ENCODE data around the gene UGT2B11. TPM values are rescaled to one million over a fixed set of nuclear protein-coding genes. Genes with fewer than 3 reads are reported as not detected.
"Not testable (repeated sequence)": the region's sequence is repeated elsewhere in the genome, so short reads cannot be mapped to it uniquely, and the experiment has no call there.

The UGT2B11 gene
- total RNA-seq, result not detected
- polyA plus RNA-seq (ENCODE audit: insufficient read length in 6 of 6), result under 1 TPM in 2 of 6 donors, not detected in 4; 0.10 to 0.62 TPM
- long read RNA-seq, donor 1, result 0 reads
- long read RNA-seq, donor 2, result 0 reads
- long read RNA-seq, donor 3, result 0 reads
- long read RNA-seq, donor 4, result 0 reads
- long read RNA-seq, donor 5, result 0 reads
- long read RNA-seq, donor 6, result 0 reads
- long read RNA-seq, donor 7, result 0 reads
- long read RNA-seq, donor 8, result 0 reads
- long read RNA-seq, donor 9, result 0 reads
- long read RNA-seq, donor 10, result 0 reads
- long read RNA-seq, donor 11, result 0 reads
- long read RNA-seq, donor 12, result 0 reads

DNA sequence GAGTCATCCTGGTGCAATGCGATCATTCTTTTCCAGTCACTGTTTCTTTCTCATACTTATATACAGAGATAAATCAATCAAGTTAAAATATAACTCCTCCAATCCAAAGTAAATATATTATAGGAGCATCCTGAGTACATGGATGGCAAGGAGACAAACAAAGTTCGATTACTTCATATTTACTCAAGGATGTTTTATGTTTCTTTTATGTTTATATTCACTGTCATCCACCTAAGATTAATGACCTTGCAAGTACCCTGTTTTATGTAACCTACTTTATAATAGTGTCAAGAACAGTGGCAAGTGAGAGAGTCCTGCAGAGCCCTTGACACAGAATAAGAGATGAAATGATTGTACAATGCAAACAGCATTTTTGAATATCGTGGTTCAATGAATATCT is at the start of gene UGT2B11:
UGT2B11 (minus strand) TSS at position 33 of the 400 bp plus-strand sequence; CDS start at position 7, 26 bp downstream.
- no peak for ATAC-seq
- intact Hi-C loops (cut with DNase I), result no loop called here

DNA sequence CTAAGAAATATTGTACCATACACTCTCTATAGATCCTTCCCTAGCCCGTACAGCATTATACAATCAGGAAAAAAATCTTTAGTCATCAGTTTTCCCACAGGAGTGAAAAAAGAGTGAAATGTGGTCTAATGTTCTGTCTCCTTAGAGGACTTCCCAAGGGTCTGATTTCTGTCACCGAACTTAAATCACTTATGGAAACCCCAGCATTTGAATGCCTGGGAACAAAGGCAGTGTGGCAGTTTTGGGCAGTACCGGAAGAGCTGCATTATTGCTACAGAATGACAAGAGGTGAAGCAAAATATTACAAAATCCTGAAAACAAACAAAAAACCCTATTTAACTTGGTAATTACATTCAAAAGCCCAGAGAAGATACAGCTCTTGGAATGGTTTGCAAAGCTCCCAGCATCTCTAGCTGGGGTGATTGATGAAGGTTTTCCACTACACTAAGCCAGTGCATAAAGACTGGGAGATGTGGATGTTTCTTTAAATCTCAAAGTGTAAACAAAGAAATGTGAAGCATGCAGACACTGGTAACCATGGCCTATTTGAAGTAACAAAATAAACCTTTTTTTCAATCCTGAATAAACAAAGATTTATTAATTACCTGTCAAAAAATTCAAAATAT is 38.7 kb upstream of the UGT2B11 start:
- H3K27ac ChIP-seq; H3K4me1 ChIP-seq; H3K36me3 ChIP-seq; ATAC-seq; intact Hi-C loops (cut with DNase I); DNase-seq; H3K4me3 ChIP-seq; H3K27me3 ChIP-seq; H3K9me3 ChIP-seq: not testable (repeated sequence)

More for the DNA sequence above, at the start of gene UGT2B11:
- TF ChIP-seq, protein P1, sequence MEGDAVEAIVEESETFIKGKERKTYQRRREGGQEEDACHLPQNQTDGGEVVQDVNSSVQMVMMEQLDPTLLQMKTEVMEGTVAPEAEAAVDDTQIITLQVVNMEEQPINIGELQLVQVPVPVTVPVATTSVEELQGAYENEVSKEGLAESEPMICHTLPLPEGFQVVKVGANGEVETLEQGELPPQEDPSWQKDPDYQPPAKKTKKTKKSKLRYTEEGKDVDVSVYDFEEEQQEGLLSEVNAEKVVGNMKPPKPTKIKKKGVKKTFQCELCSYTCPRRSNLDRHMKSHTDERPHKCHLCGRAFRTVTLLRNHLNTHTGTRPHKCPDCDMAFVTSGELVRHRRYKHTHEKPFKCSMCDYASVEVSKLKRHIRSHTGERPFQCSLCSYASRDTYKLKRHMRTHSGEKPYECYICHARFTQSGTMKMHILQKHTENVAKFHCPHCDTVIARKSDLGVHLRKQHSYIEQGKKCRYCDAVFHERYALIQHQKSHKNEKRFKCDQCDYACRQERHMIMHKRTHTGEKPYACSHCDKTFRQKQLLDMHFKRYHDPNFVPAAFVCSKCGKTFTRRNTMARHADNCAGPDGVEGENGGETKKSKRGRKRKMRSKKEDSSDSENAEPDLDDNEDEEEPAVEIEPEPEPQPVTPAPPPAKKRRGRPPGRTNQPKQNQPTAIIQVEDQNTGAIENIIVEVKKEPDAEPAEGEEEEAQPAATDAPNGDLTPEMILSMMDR (IDR thresholded peaks at IDR 0.05), result no peak
- H3K9me3 ChIP-seq, result no peaks in the 10 kb centered on the region
- no peak within 1 kb of the TSS for H3K4me3 ChIP-seq
- H3K27me3 ChIP-seq, result no peaks in the 10 kb centered on the region
- H3K36me3 ChIP-seq, result peaks cover 0 to 3% of the 10 kb centered on the region in 2 donors
- no peak for DNase-seq
- no peaks in the 10 kb centered on the region for H3K4me1 ChIP-seq
- no peak within 1 kb of the TSS for H3K27ac ChIP-seq

DNA sequence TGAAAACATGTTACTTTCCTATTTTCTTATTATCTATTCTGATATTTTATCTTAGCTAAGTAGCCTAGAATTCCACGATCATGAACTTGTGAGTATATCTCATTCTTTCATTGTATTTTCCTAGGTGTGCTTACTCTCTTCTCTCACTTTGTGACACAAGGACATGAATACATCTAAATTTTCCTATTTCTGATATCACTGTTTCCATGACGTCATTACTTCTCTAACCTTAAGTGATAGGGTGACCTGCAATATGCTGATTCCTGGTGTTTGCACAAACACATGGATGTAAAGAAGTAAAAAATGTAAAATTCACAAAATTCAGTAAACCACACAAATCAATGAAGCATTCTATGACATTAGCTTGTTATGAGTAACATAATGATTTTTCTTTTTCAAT is 36.3 kb upstream of the UGT2B11 start:
- H3K4me1 ChIP-seq; H3K9me3 ChIP-seq; H3K27ac ChIP-seq; H3K36me3 ChIP-seq; DNase-seq; intact Hi-C loops (cut with DNase I); H3K27me3 ChIP-seq; H3K4me3 ChIP-seq; ATAC-seq: not testable (repeated sequence)

DNA sequence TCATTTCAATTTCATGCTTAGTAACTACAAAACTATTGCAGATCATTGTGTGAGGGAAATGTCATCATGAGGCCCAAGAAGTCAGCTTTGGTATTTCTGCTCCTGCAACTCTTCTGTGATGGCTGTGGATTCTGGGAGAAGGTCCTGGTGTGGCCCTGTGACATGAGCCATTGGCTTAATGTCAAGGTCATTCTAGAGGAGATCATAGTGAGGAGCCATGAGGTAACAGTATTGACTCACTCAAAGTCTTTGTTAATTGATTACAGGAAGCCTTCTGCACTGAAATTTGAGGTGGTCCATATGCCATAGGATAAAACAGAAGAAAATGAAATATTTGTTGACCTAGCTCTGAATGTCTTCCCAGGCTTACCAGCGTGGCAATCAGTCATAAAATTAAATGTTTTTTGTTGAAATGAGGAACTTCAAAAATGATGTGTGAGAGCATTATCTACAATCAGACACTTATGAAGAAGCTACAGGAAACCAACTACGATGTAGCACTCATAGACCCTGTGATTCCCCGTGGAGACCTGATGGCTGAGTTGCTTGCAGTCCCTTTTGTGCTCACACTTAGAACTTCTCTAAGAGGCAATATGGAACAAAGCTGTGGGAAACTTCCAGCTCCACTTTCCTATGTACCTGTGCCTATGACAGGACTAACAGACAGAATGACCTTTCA is 28.2 kb upstream of the UGT2B11 start:
- H3K9me3 ChIP-seq; H3K4me1 ChIP-seq; DNase-seq; ATAC-seq; H3K27ac ChIP-seq; H3K36me3 ChIP-seq; H3K4me3 ChIP-seq; intact Hi-C loops (cut with DNase I); H3K27me3 ChIP-seq: not testable (repeated sequence)

DNA sequence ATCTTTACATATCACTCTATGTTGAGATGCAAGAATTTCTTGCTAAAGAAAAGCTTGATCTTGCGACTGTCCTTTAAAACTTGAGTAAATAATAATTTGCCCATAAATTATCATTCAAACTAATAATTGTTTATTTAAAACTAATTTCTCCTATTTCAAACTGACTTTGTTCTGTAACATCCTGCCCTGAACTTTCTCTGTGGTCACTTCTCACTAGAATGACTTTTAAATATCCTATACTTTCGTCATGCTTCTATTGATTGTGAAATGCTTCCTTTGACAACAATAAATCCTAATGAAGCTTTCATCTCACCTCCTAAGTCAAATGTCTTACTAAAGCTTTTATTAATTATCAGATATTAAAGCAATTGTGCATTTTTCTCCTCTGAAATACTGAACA is 27.2 kb upstream of the UGT2B11 start:
- DNase-seq; H3K4me3 ChIP-seq; H3K27ac ChIP-seq; intact Hi-C loops (cut with DNase I); H3K27me3 ChIP-seq; H3K4me1 ChIP-seq; H3K36me3 ChIP-seq; H3K9me3 ChIP-seq; ATAC-seq: not testable (repeated sequence)

DNA sequence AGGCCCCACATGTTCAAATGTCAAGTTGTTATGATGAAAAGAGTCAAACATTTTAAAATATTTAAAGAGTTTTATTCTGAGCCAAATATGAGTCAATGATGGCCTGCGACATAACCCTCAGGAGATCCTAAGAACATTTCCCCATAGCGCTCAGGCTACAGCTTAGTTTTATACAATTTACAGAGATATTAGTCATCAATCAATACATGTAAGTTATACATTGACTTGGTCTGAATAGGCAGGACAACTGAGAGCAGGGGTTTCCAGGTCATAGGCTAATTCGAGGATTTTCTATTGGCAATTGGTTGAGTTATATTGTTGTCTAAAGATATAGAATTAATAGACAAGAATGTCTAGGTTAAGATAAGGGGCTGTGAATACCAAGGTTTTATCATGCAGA is 26.2 kb upstream of the UGT2B11 start:
- H3K9me3 ChIP-seq; H3K4me3 ChIP-seq; H3K27me3 ChIP-seq; DNase-seq; H3K27ac ChIP-seq; intact Hi-C loops (cut with DNase I); H3K4me1 ChIP-seq; ATAC-seq; H3K36me3 ChIP-seq: not testable (repeated sequence)

DNA sequence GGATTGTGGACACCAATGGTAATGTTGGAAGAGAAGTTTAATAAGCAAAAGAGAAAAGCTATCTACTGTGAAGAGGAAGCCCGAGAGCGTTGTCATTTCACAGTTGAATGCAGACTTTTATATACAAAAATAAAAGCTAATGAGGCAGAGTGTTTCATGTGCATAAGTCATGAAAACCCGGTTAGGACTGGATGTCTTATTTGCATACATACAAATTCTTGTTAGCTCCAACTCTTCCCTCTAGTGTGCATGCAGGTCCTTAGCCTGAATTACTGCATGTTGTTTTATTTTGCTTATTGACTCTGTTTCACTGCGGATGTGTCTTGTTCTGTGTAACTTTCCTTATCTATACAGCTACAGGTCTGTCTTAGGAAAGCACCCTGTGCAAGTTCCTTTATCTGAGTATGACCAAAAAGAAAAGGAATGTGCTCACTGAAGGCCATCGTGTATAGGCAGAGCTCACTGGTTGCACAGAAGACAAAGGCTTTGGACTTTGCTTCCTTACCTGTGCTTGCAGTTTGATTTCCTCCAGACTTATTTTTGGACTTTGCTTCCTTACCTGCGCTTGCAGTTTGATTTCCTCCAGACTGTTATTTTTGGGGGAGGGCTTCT is 25.1 kb upstream of the UGT2B11 start:
- DNase-seq (no peak), ATAC-seq (no peak)
- TF ChIP-seq, protein P1 (IDR thresholded peaks at IDR 0.05), result no peak

More for the DNA sequence above, 25.1 kb upstream of the UGT2B11 start:
- Histone ChIP-seq H3K4me1 (no peaks in the 10 kb centered on the region), H3K9me3 (peaks cover 0 to 5% of the 10 kb centered on the region in 2 donors), H3K27me3 (no peaks in the 10 kb centered on the region), H3K36me3 (no peaks in the 10 kb centered on the region), H3K27ac (no peak overlapping the region), H3K4me3 (no peak overlapping the region)
- intact Hi-C loops (cut with DNase I), result no loop called here
